ENCODE measurements around the gene PCK2.

- TF ChIP-seq CTCF (conservative IDR thresholded peaks at IDR 0.05; ENCODE audit: low read length) = no peak
- no peak for TF ChIP-seq EZH2phosphoT487 (IDR thresholded peaks at IDR 0.05; ENCODE audit: borderline replicate concordance)
Measured at GRCh38 chr14:24059841-24060388, 34.2 kb upstream of the PCK2 start.

All from Loucy (cell line).